Activated CD8-positive, alpha-beta T cell treated with anti-CD3 and anti-CD28 coated beads, Interleukin-2, amount 10 ng/mL, durations not matched to agents 7 days and 5 days (primary cell): Measurements from ENCODE around the gene XRCC5. TPM values are rescaled to one million over a fixed set of nuclear protein-coding genes. Genes with fewer than 3 reads are reported as not detected.

Experiments
- ATAC-seq: fragments of 150-1000 bp; cut with Tn5 transposase; one replicate; pipeline ENCODE4 v1.10.0; 2021; ENCODE audit warnings: moderate library complexity
- CTCF ChIA-PET: fragments of 350-600 bp; sonication (Branson Sonifier 250); formaldehyde crosslinking; loops from one replicate; lab custom pipeline; 2021; ENCODE audit warnings: antibody characterized with exemption; lab: Charles Lee
- POLR2A ChIA-PET: fragments of 350-600 bp; sonication (Branson Sonifier 250); formaldehyde crosslinking; loops from one replicate; lab custom pipeline; 2021; ENCODE audit warnings: antibody characterized with exemption; lab: Charles Lee
- DNase-seq: peaks from one replicate; pipeline ENCODE4 v3.0.0-alpha.2; 2020
- H3K27ac Mint-ChIP-seq: one replicate; pipeline ENCODE4 v1.8.0; 2021; ENCODE audit warnings: mild to moderate bottlenecking, mixed read lengths
- H3K27me3 Mint-ChIP-seq: one replicate; pipeline ENCODE4 v1.8.0; 2021; ENCODE audit warnings: low read depth, mixed read lengths
- H3K36me3 Mint-ChIP-seq: one replicate; pipeline ENCODE4 v1.8.0; 2021; ENCODE audit warnings: low read depth, mixed read lengths
- H3K4me1 Mint-ChIP-seq: one replicate; pipeline ENCODE4 v1.8.0; 2021; ENCODE audit warnings: low read depth, mixed read lengths
- H3K4me3 Mint-ChIP-seq: one replicate; pipeline ENCODE4 v1.8.0; 2021; ENCODE audit warnings: mild to moderate bottlenecking, mixed read lengths
- H3K9me3 Mint-ChIP-seq: one replicate; pipeline ENCODE4 v1.8.0; 2022; ENCODE audit warnings: mixed read lengths; ENCODE audit not compliant: insufficient read depth
- total RNA-seq, 2 experiments: library from RNA; stranded (reverse); gene quantifications; one replicate each; pipeline ENCODE4 v1.2.3, GENCODE V29; 2021

The XRCC5 gene
- total RNA-seq, 2 experiments from 2014 or later: 362 to 394 TPM

DNA sequence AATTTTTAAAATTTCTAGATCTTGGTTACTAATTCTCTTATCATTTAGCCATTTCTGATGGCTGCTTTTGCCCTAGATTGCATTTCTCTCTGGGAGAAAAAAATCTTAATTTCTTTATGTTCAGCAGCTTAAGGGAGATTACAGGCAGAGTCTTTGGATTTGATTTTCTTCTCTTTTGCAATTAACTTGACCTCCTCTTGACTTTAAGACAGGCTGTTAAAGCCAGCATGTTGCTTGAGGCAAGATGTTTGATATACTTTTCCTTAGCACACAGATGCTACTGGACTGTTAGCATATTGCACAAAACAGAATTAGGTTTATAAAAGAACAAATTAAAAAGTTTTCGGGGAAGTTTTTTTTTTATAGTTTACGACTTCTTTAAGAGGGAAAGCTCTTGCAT lies 50.0 kb downstream of the XRCC5 start:
- Mint-ChIP-seq H3K36me3 (peaks cover 76% of the 10 kb centered on the region), H3K9me3 (no peaks in the 10 kb centered on the region), H3K4me1 (peaks cover 6% of the 10 kb centered on the region), H3K27ac (no peak overlapping the region), H3K27me3 (no peaks in the 10 kb centered on the region), H3K4me3 (no peak overlapping the region)
- DNase-seq (no peak), ATAC-seq (no peak)
- POLR2A ChIA-PET: interaction anchor here (0.6 to 1.1 kb wide), 2 partner anchors 10 to 13 kb away, joined by 3 read pairs; no protein-coding TSS in a partner anchor
- CTCF ChIA-PET: interaction anchor here (1.3 kb wide), 1 partner anchor 11 kb away, joined by 3 read pairs; no protein-coding TSS in a partner anchor

DNA sequence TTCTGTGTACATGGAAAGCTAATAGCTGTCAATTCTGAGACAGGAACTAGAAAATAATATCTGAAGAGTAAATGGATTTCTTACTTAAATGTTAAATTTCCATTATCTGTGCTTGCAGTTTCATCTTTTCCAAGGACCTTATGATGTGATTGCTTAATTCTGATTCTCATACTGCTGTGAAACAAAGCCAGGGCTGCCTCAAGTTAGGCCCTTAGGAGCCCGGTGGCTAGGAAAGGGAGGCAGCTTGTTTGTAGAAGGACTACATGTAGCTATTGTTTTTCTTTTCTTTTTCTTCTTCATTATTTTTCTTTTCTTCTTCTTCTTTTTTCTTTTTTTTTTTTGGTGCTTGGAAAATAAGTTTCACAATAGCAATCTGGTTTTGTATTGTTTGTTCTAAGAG lies 50.5 kb downstream of the XRCC5 start:
- H3K27me3 Mint-ChIP-seq: no peaks in the 10 kb centered on the region
- ATAC-seq: no peak
- no peak for DNase-seq
- H3K9me3 Mint-ChIP-seq: no peaks in the 10 kb centered on the region
- ChIA-PET POLR2A (no interaction called here), CTCF (interaction anchor here (0.8 to 1.6 kb wide), 2 partner anchors 16 to 18 kb away, joined by 3 read pairs; no protein-coding TSS in a partner anchor)
- H3K36me3 Mint-ChIP-seq: peaks cover 77% of the 10 kb centered on the region
- peaks cover 6% of the 10 kb centered on the region for H3K4me1 Mint-ChIP-seq
- no peak overlapping the region for H3K27ac Mint-ChIP-seq
- no peak overlapping the region for H3K4me3 Mint-ChIP-seq

DNA sequence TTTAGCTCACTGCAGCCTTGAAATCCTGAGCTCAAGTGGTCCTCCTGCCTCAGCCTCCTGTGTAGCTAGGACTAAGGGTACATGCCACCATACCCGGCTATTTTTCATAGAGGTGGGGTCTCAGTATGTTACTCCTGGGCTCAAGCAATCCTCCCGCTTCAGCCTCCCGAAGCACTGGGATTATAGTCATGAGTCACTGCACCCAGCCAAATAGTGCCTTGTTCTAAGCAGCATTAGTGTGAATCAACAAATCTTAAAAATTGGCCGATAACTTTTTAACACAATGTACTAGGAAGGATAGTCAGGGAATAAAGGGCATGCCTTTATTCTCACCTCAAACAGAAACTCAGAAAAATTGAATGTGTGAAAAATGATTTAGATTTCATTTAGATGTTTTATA lies 51.6 kb downstream of the XRCC5 start:
- H3K36me3 Mint-ChIP-seq: peaks cover 80% of the 10 kb centered on the region
- ATAC-seq (no peak), DNase-seq (no peak)
- POLR2A ChIA-PET: no interaction called here
- H3K9me3 Mint-ChIP-seq: no peaks in the 10 kb centered on the region
- peaks cover 6% of the 10 kb centered on the region for H3K4me1 Mint-ChIP-seq
- no peak overlapping the region for H3K4me3 Mint-ChIP-seq
- H3K27me3 Mint-ChIP-seq: no peaks in the 10 kb centered on the region
- CTCF ChIA-PET: interaction anchor here (1.3 to 1.6 kb wide), 2 partner anchors 18 to 19 kb away, joined by 3 read pairs; no protein-coding TSS in a partner anchor
- no peak overlapping the region for H3K27ac Mint-ChIP-seq

DNA sequence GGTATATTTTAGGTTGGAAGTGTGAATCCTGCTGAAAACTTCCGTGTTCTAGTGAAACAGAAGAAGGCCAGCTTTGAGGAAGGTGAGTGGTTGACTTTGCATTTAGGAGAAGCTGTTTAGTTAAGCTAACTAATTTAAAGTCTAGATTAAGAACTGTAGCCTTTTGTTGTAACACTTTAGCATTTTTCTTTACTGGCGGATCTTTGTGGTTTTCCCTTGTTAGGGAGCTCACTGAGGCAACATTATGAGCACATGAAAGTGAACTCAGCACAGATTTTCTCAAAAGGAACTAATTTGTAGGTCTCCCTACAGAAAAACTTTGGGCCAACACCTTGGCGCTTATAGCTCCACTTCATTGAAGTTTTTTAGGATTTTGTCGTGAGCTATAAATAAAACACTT lies 52.8 kb downstream of the XRCC5 start:
- CTCF ChIA-PET: interaction anchor here (0.7 to 1.3 kb wide), 3 partner anchors 9 to 19 kb away, joined by 3 read pairs; no protein-coding TSS in a partner anchor
- POLR2A ChIA-PET: no interaction called here
- no peak for ATAC-seq
- no peak for DNase-seq
- H3K27ac Mint-ChIP-seq: peak overlapping the region; percentile 48
- no peaks in the 10 kb centered on the region for H3K27me3 Mint-ChIP-seq
- peaks cover 76% of the 10 kb centered on the region for H3K36me3 Mint-ChIP-seq
- peaks cover 6% of the 10 kb centered on the region for H3K4me1 Mint-ChIP-seq
- no peak overlapping the region for H3K4me3 Mint-ChIP-seq
- no peaks in the 10 kb centered on the region for H3K9me3 Mint-ChIP-seq

DNA sequence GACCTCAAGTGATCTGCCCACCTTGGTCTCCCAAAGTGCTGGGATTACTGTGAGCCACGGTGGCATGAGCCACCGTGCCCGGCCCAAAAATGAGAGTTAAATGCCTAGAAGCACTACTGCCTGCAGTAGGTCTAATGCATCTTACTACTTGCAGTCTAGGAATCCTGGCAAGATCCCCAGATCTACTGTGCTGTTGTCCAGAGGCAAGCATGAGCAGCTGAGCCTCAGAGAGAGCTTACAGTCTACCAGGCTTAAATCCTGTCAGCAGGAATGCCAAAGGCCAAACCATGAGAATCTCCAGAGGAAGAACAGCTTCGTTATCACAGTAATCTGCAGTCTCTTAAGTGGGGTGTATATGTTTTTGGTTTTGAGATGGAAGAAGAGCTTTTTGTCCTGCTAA lies 54.4 kb downstream of the XRCC5 start:
- Mint-ChIP-seq H3K27ac (no peak overlapping the region), H3K36me3 (peaks cover 78% of the 10 kb centered on the region), H3K9me3 (no peaks in the 10 kb centered on the region), H3K4me3 (no peak overlapping the region), H3K27me3 (no peaks in the 10 kb centered on the region), H3K4me1 (peaks cover 8% of the 10 kb centered on the region)
- POLR2A ChIA-PET: no interaction called here
- DNase-seq (no peak), ATAC-seq (no peak)
- CTCF ChIA-PET: interaction anchor here (1.7 kb wide), 1 partner anchor 10 kb away, joined by 5 read pairs; no protein-coding TSS in a partner anchor

DNA sequence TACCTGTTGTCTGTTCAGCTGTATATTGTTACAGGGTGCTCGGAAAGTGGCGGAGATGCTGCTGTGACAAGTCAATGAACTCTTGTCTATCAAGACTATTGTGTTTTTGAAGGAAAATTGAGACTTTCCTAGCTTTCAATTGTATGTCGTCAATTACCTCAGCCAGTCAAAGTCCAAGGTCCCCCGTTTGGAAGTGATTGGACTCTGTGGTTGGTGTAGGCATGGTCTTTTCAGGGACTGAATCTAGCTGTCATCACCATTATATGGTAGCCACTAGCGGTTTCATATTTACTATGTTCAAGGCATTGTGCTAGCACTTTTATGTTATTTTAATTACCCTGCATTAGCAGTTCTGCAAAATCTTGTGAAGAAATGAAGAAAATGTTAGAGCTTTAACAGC lies 54.9 kb downstream of the XRCC5 start:
- Mint-ChIP-seq H3K4me3 (no peak overlapping the region), H3K9me3 (no peaks in the 10 kb centered on the region), H3K36me3 (peaks cover 81% of the 10 kb centered on the region), H3K27me3 (no peaks in the 10 kb centered on the region), H3K27ac (no peak overlapping the region), H3K4me1 (peaks cover 11% of the 10 kb centered on the region)
- DNase-seq (no peak), ATAC-seq (no peak)
- POLR2A ChIA-PET: no interaction called here
- CTCF ChIA-PET: interaction anchor here (1.0 to 1.7 kb wide), 2 partner anchors 9 to 114 kb away, joined by 3 to 5 read pairs; no protein-coding TSS in a partner anchor

DNA sequence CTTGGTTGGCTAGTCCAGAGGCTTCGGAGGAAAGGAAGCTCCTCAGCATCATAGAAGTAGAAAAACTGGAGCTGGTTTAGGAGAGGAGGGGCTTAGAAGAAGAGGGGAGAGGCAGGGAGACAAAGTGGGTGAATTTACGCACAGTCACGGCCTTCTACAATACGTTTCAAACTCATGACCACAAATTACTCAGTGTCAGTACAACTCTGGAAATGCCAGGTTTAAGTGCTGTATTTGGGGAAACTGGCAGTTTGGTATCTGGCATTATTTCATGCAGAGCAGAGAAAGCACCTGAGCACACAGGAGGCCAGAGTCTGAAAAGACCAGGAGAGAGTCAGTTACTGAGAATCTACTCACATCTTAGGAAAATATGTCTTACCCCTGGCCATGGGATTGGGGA lies 55.4 kb downstream of the XRCC5 start:
- H3K9me3 Mint-ChIP-seq: no peaks in the 10 kb centered on the region
- no peak overlapping the region for H3K27ac Mint-ChIP-seq
- DNase-seq: no peak
- peaks cover 13% of the 10 kb centered on the region for H3K4me1 Mint-ChIP-seq
- peaks cover 84% of the 10 kb centered on the region for H3K36me3 Mint-ChIP-seq
- no peaks in the 10 kb centered on the region for H3K27me3 Mint-ChIP-seq
- CTCF ChIA-PET: interaction anchor here (1.0 kb wide), 1 partner anchor 114 kb away, joined by 3 read pairs; no protein-coding TSS in a partner anchor
- H3K4me3 Mint-ChIP-seq: no peak overlapping the region
- POLR2A ChIA-PET: no interaction called here
- no peak for ATAC-seq

DNA sequence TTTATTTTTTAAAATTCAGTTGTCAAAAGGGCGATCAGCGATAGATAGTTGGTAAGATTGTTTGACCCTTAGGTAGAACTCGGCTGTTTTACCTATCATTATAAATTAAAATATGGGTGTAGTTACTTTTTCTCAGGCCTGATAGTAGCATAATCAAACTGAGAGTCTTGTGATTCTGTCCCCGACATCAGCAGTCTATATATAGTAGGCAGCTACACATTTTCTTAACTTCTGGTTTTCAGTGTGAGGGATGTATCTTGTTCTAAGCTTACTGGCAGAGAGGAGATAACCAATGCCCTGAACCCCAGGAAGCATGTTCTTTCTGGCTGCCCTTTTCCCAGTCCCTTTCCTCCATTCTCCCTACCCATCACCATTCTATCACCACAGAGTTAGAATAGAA lies 56.6 kb downstream of the XRCC5 start:
- ChIA-PET POLR2A (no interaction called here), CTCF (interaction anchor here (0.7 to 2.1 kb wide), 3 partner anchors 10 to 15 kb away, joined by 3 to 12 read pairs (median 3); no protein-coding TSS in a partner anchor)
- Mint-ChIP-seq H3K27me3 (no peaks in the 10 kb centered on the region), H3K4me1 (peaks cover 13% of the 10 kb centered on the region), H3K36me3 (peaks cover 86% of the 10 kb centered on the region), H3K27ac (no peak overlapping the region), H3K4me3 (no peak overlapping the region), H3K9me3 (no peaks in the 10 kb centered on the region)
- DNase-seq (no peak), ATAC-seq (no peak)

DNA sequence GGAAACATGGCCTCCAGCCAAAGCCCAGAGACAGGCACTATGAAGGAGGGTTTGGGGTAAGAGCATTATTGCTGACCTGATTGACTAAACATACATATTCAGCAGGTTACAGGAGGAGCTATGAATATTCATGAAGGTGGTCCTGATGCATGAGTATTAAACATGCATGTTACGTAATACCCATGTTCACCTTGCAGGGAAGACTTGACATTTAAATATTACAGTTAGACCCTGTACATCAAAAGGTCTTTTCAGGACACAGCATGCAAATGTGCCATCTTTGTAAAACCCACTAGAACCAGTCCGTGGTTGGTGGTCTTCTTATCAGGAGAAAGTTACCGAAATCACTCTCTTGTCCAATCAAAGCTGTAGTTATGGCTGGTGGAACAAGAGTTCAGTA lies 59.9 kb downstream of the XRCC5 start:
- H3K9me3 Mint-ChIP-seq: no peaks in the 10 kb centered on the region
- ChIA-PET POLR2A (no interaction called here), CTCF (interaction anchor here (1.2 to 2.0 kb wide), 3 partner anchors 27 to 59 kb away, joined by 3 to 7 read pairs (median 5); no protein-coding TSS in a partner anchor)
- H3K4me3 Mint-ChIP-seq: no peak overlapping the region
- H3K4me1 Mint-ChIP-seq: peaks cover 17% of the 10 kb centered on the region
- peaks cover 77% of the 10 kb centered on the region for H3K36me3 Mint-ChIP-seq
- H3K27me3 Mint-ChIP-seq: no peaks in the 10 kb centered on the region
- H3K27ac Mint-ChIP-seq: no peak overlapping the region
- ATAC-seq (no peak), DNase-seq (no peak)

DNA sequence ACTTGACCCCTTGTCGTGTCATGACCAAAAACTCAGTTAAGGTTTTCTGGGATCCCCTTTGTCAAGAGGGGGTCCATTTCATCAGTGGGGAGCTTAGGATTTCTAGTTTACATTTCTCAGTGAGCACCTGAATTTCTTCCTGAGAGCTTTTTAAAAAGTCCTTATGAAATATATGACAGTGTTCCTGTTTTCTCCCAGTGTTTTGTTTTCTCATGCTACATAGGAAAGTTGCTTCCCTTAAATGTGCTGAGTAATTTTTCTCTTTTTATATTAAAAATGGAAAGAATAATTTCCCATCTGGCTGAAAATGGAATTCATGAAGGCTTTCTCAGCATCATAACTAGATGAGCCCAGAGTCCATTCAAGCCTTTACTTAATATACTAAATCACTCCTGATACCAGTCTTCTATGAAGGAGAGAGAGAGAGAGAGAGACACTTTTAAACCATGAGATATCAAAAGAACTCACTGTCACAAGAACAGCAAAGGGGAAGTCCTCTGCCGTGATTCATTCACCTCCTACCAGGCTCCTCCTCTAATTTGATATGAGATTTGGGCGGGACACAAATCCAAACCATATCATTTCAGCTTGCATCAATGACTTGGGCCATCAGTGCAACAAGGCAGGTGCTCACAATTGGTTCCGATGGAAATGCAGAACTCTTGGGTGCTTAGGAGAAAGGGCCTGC lies 61.1 kb downstream of the XRCC5 start:
- Mint-ChIP-seq H3K4me3 (no peak overlapping the region), H3K27ac (no peak overlapping the region), H3K4me1 (peaks cover 26% of the 10 kb centered on the region), H3K9me3 (no peaks in the 10 kb centered on the region), H3K36me3 (peaks cover 76% of the 10 kb centered on the region), H3K27me3 (no peaks in the 10 kb centered on the region)
- POLR2A ChIA-PET: no interaction called here
- DNase-seq (no peak), ATAC-seq (no peak)
- CTCF ChIA-PET: interaction anchor here (1.9 to 2.0 kb wide), 2 partner anchors 30 to 60 kb away, joined by 5 to 7 read pairs; no protein-coding TSS in a partner anchor

DNA sequence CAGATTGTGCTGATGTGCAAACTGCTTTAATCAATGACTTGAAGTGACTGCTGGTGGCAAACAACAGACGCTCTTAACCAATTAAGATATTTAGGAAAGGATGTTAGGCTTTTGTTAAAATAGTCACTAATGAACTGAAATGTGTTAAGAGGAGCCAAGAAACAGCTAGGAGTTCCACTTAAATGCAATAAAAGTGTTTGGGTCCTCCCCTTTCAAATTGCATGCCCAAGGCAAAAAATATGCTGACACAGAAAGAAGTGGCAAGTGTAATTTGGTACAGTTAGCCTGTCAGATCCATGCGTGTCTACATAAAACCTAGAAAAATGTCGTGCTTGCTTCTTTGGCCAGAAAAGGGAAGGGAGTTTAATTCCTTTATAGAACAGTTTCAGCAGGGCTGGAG lies 61.9 kb downstream of the XRCC5 start:
- H3K27me3 Mint-ChIP-seq: no peaks in the 10 kb centered on the region
- ChIA-PET CTCF (interaction anchor here (0.6 to 1.9 kb wide), 2 partner anchors 8 to 30 kb away, joined by 3 to 7 read pairs; no protein-coding TSS in a partner anchor), POLR2A (no interaction called here)
- no peak overlapping the region for H3K4me3 Mint-ChIP-seq
- H3K27ac Mint-ChIP-seq: no peak overlapping the region
- no peak for DNase-seq
- peaks cover 29% of the 10 kb centered on the region for H3K4me1 Mint-ChIP-seq
- peaks cover 76% of the 10 kb centered on the region for H3K36me3 Mint-ChIP-seq
- H3K9me3 Mint-ChIP-seq: no peaks in the 10 kb centered on the region
- ATAC-seq: no peak

DNA sequence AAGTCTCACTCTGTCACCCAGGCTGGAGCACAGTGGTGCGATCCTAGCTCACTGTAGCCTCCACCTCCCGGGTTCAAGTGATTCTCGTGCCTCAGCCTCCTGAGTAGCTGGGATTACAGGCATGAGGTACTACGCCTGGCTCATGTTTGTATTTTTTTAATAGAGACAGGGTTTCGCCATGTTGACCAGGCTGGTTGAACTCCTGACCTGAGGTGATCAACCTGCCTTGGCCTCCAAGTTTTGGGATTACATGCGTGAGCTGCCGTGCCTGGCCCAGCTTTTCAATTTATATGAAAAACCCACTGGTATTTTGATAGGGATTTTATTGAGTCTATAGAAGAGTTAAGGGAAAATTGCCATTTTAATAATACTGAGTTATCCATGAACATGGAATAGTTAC lies 63.3 kb downstream of the XRCC5 start:
- Mint-ChIP-seq H3K4me1 (peaks cover 31% of the 10 kb centered on the region), H3K4me3 (no peak overlapping the region), H3K27ac (no peak overlapping the region), H3K27me3 (no peaks in the 10 kb centered on the region), H3K36me3 (peaks cover 76% of the 10 kb centered on the region), H3K9me3 (no peaks in the 10 kb centered on the region)
- ChIA-PET POLR2A (interaction anchor here (0.6 kb wide), 1 partner anchor 14 kb away, joined by 3 read pairs; no protein-coding TSS in a partner anchor), CTCF (interaction anchor here (1.0 to 2.7 kb wide), 5 partner anchors 9 to 62 kb away, joined by 3 to 7 read pairs (median 4); no protein-coding TSS in a partner anchor)
- no peak for DNase-seq
- ATAC-seq: no peak
